GM18505 (cell line): ENCODE measurements around the gene KAT7.
A peak's percentile ranks its signal among the peaks of the same experiment; 100 is the strongest.
"Not testable (repeated sequence)": the region's sequence is repeated elsewhere in the genome, so short reads cannot be mapped to it uniquely, and the experiment has no call there.

Experiments used
- ATAC-seq: cut with Tn5 transposase; IDR thresholded peaks from one replicate; pipeline ENCODE4 v1.9.1; 2021; ENCODE audit not compliant: unreplicated experiment
- POLR2A ChIP-seq: IDR thresholded peaks from 4 replicates; pipeline ENCODE4 v1.6.1; 2011; ENCODE audit warnings: borderline replicate concordance; ENCODE audit not compliant: insufficient read depth, insufficient read length; ENCODE audit errors: extremely low read depth

Gene KAT7

GRCh38 chr17:49753959-49754391 is 34.5 kb upstream of the KAT7 start:
- no peak for TF ChIP-seq POLR2A
- ATAC-seq: no peak

- ATAC-seq: no peak
- TF ChIP-seq POLR2A: no peak
Observed at GRCh38 chr17:49755663-49756283, 32.7 kb upstream of the KAT7 start.

GRCh38 chr17:49756323-49757150 is 31.9 kb upstream of the KAT7 start:
- TF ChIP-seq POLR2A: no peak
- ATAC-seq: no peak

GRCh38 chr17:49757151-49757777 is 31.2 kb upstream of the KAT7 start:
- no peak for TF ChIP-seq POLR2A
- ATAC-seq: no peak

- ATAC-seq: not testable (repeated sequence)
Observed at GRCh38 chr17:49758464-49759010, 29.9 kb upstream of the KAT7 start.

GRCh38 chr17:49759203-49759602 is 29.3 kb upstream of the KAT7 start:
- no peak for ATAC-seq
- TF ChIP-seq POLR2A: no peak

DNA sequence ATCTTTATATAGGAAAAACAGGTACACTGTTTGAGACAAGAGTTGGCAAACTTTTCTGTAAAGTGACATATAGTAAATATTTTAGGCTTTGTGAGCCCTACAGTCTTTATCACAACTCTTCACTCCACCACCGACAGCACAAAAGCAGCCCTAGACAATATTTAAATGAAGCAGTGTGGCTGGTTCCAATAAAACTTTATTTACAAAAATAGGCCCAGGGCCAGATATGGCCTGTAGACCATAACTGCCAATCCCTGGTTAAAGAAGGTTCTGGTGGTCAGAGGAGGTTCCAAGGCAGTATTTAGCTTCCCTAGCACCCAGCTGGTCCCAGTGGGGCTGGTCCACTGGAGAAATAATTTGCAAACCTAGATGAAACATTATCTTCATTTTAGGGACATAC is 28.2 kb upstream of the KAT7 start:
- no peak for TF ChIP-seq POLR2A
- no peak for ATAC-seq

GRCh38 chr17:49760932-49761558 is 27.4 kb upstream of the KAT7 start:
- no peak for TF ChIP-seq POLR2A
- no peak for ATAC-seq

- TF ChIP-seq POLR2A: no peak
- ATAC-seq: no peak
Observed at GRCh38 chr17:49762151-49762941, 26.1 kb upstream of the KAT7 start.

DNA sequence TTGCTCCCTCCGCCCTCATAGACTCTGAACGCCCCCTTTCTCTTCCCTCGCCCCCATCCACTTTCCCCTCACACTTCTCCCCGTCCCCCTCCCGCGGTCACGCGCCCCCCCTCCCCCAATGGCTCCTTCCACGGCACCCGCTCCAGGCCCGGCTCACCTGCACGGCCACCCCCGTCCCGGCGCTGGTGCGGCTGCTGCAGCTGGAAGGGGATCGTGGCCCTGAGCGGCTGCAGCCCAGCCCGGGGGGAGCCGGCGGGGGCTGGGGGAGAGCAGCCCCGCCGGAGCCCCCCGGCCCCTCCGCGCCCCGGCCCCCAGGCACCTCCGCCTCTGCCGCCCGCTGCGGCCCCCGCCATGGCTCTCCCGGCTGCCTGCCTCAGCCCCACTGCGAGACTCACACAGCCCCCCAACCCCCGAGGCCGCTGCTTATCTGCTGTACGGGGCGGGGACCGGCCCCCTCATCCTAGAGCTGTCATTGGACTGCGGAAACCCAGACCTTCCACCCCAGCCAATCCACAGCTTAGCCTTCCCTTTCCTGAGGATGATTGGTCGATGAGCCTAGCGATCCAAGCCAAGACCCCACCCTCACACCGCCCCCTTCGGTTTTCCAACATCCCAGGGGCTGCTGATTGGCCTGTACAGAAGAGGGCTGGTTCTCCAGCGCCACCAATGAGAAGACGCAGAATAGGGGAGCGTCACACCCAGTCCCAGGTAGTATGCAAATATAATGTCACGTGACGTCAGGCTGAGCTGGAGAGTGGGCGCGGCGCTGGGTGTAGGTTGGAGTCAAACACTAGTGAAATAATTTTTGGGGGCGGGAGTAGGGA is 24.5 kb upstream of the KAT7 start, which contains the start of gene FAM117A:
Gene FAM117A (minus strand): TSS at position 397 of the 824 bp plus-strand sequence. CDS start 44 bp downstream, at position 353.
- peak; percentile 91 for ATAC-seq
- TF ChIP-seq POLR2A: peak; percentile 97

DNA sequence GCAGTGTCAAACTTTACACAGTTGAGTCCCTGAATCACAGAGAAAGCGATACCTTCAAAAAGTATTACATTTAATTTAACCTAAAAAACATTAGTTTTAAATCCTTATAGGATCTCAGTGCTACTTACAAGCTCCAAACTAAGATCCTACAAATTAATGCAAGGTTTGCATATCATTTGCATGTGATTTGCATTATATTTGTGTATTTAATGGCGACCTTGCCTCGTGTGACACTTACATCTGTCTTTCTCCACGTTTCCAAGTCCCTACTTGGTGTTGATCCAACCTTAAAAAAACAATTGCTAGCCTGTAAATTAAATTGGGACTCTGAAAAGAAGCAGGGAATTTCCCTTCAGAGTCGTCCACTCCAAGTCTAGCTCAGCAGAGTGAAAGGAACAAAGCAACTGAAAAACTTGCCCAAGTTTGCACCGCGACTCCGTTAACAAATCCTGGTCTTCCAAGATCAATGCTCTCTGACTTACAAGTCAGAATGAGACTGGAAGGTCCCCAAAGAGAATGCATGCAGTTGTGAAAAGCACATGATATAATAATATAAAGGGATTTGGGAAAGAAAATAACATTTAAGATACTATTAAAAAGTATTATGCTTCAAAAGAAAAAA is 23.8 kb upstream of the KAT7 start:
- ATAC-seq: no peak
- no peak for TF ChIP-seq POLR2A
